MV-4-11 (cell line): ENCODE results near the gene RDH13.
A peak's percentile ranks its signal among the peaks of the same experiment; 100 is the strongest.
"Not testable (repeated sequence)": the region's sequence is repeated elsewhere in the genome, so short reads cannot be mapped to it uniquely, and the experiment has no call there.

ENCODE experiments used
- DNase-seq: peaks from one replicate; lab custom pipeline; 2025; lab: John Stamatoyannopoulos, UW

RDH13 gene

GRCh38 chr19:55044771-55045716 is 17.9 kb downstream of the RDH13 start:
- no peak for DNase-seq

GRCh38 chr19:55044286-55044685 is 18.7 kb downstream of the RDH13 start:
- DNase-seq = no peak

- peak; percentile 34 for DNase-seq
Measured at GRCh38 chr19:55042688-55043087, 20.3 kb downstream of the RDH13 start.

- peak; percentile 76 for DNase-seq
Measured at GRCh38 chr19:55042344-55042678, 20.6 kb downstream of the RDH13 start.

- DNase-seq = peak; percentile 92
Measured at GRCh38 chr19:55041627-55042343, 21.2 kb downstream of the RDH13 start.

DNA sequence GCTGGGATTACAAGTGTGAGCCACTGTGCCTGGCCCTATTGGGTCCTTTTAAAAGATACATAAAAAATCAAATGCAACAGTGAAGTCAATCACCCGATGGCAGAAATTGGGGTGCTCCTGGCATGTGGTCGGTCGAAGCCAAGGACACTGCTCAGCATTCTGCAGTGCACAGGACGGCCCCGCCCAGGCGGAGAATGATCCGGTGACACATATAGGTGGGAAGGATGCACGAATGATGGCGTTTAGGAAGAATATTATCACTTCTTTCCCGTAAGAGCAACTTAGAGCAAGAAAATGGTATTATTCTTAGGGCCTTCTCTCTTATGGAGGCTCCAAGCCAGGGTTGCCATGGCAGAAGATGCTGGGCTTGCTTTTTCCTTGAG is 21.7 kb downstream of the RDH13 start:
- DNase-seq = no peak

- DNase-seq = not testable (repeated sequence)
Measured at GRCh38 chr19:55040654-55041053, 22.3 kb downstream of the RDH13 start.

GRCh38 chr19:55037603-55038002 is 25.3 kb downstream of the RDH13 start:
- peak; percentile 28 for DNase-seq

- no peak for DNase-seq
Measured at GRCh38 chr19:55036058-55036457, 26.9 kb downstream of the RDH13 start.

- no peak for DNase-seq
Measured at GRCh38 chr19:55034751-55035150, 28.2 kb downstream of the RDH13 start.

DNA sequence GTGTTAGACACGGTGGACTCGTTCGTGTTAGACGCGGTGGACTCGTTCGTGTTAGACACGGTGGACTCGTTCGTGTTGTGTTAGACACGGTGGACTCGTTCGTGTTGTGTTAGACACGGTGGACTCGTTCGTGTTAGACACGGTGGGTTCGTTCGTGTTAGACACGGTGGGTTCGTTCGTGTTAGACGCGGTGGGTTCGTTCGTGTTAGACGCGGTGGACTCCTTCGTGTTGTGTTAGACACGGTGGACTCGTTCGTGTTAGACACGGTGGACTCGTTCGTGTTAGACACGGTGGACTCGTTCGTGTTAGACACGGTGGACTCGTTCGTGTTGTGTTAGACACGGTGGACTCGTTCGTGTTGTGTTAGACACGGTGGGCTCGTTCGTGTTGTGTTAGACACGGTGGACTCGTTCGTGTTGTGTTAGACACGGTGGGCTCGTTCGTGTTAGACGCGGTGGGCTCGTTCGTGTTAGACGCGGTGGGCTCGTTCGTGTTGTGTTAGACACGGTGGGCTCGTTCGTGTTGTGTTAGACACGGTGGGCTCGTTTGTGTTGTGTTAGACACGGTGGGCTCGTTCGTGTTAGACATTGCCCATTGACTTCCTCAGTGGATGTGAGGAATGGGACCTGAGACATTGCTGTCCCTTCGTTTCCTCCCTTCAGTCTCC is 29.8 kb downstream of the RDH13 start:
- DNase-seq = not testable (repeated sequence)

- DNase-seq = no peak
Measured at GRCh38 chr19:55032170-55032800, 30.7 kb downstream of the RDH13 start.

- DNase-seq = no peak
Measured at GRCh38 chr19:55031178-55031577, 31.8 kb downstream of the RDH13 start.

- DNase-seq = no peak
Measured at GRCh38 chr19:55028757-55029156, 34.2 kb downstream of the RDH13 start.

- peak; percentile 90 for DNase-seq
Measured at GRCh38 chr19:55027472-55028337, 35.2 kb downstream of the RDH13 start.

DNA sequence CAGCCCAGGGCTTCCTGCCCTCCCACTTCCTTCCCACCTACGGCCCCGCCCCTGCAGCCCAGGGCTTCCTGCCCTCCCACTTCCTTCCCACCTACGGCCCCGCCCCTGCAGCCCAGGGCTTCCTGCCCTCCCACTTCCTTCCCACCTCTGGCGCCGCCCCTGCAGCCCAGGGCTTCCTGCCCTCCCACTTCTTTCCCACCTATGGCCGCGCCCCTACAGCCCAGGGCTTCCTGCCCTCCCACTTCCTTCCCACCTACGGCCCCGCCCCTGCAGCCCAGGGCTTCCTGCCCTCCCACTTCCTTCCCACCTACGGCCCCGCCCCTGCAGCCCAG is 35.8 kb downstream of the RDH13 start:
- not testable (repeated sequence) for DNase-seq

DNA sequence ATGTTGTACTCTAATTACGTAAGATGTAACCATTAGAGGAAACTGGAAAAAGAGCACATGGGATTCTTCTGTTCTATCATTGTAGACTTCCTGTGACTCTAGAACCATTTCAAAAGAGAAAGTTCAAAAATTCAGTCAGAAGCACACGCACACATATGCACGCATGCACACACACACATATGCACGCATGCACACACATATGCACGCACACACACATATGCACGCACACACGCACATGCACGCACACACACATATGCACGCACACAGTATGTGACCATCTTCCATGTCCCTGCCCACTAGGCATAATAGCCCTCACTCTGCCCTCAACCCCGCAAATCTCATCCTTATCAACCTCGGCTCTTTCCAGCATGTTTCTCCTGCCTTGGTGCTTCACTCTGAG is 38.8 kb downstream of the RDH13 start:
- DNase-seq = no peak

GRCh38 chr19:55020351-55020750 is 42.6 kb downstream of the RDH13 start:
- not testable (repeated sequence) for DNase-seq

DNA sequence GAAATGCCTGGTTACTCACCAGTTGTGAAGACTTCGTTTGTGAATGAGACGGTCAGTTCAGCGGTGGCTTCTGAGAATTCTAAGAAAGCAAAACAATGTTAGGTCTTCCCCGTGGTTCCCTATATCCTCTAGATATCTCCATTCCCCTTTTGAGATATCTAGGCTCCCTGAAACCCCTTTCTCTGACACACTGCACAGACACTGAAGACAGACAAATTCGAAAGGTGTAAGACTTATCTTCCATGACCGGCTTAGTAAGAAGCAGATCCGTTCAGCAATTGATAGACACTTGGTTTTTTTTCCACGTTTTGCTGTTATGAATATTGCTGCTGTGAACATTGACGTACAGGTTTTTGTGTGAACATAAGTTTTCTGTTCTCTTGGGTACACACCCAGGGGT is 44.3 kb downstream of the RDH13 start:
- DNase-seq = no peak

- no peak for DNase-seq
Measured at GRCh38 chr19:55018216-55018615, 44.7 kb downstream of the RDH13 start.

GRCh38 chr19:55016017-55016416 is 46.9 kb downstream of the RDH13 start:
- DNase-seq = no peak
